SU-DHL-6 (cell line): Measurements from ENCODE around the gene PTGES2.

ENCODE experiments used
- H2AFZ ChIP-seq: fragments of 200-600 bp; sonication (generic); 2 replicates; pipeline ENCODE4 v1.6.1; 2014; ENCODE audit warnings: low read depth, mild to moderate bottlenecking, moderate library complexity, mixed read lengths, antibody characterized with exemption, low read length; ENCODE audit not compliant: severe bottlenecking
- H3F3A ChIP-seq: fragments of 200-600 bp; shearing (Covaris generic); 2 replicates; pipeline ENCODE4 v1.6.0; 2016; ENCODE audit warnings: antibody characterized with exemption, mild to moderate bottlenecking; ENCODE audit not compliant: insufficient read depth
- H3K27ac ChIP-seq: fragments of 200-600 bp; sonication (generic); 2 replicates; pipeline ENCODE4 v1.5.1; 2016; ENCODE audit warnings: low read depth, mild to moderate bottlenecking, low read length, moderate library complexity, mixed read lengths
- H3K27me3 ChIP-seq: fragments of 200-600 bp; sonication (generic), shearing (Covaris generic); 2 replicates; pipeline ENCODE4 v1.6.0; 2014; ENCODE audit warnings: mild to moderate bottlenecking, low read length
- H3K36me3 ChIP-seq: fragments of 200-600 bp; sonication (generic); 2 replicates; pipeline ENCODE4 v1.6.1; 2014; ENCODE audit warnings: mild to moderate bottlenecking, low read length, mixed read lengths
- H3K4me2 ChIP-seq: fragments of 300-600, 200-600 bp; shearing (Covaris generic), sonication (generic); 2 replicates; pipeline ENCODE4 v1.6.0; 2014; ENCODE audit warnings: low read length, low read depth, mild to moderate bottlenecking; ENCODE audit not compliant: poor library complexity, severe bottlenecking
- H3K4me3 ChIP-seq: fragments of 200-600 bp; sonication (generic); 2 replicates; pipeline ENCODE4 v1.5.1; 2014; ENCODE audit warnings: antibody characterized with exemption, low read length, mild to moderate bottlenecking, mixed read lengths; ENCODE audit not compliant: insufficient read depth, poor library complexity, severe bottlenecking
- H3K79me2 ChIP-seq: fragments of 200-600 bp; sonication (generic); 2 replicates; pipeline ENCODE4 v1.6.1; 2014; ENCODE audit warnings: mild to moderate bottlenecking, low read length, moderate library complexity; ENCODE audit not compliant: insufficient read depth
- H3K9ac ChIP-seq: fragments of 200-600 bp; sonication (generic); 2 replicates; pipeline ENCODE4 v1.7.0; 2014; ENCODE audit warnings: mild to moderate bottlenecking, low read length
- H3K9me2 ChIP-seq: fragments of 200-600 bp; sonication (generic); replicated peaks from 2 replicates; pipeline ENCODE4 v1.6.1; 2014; ENCODE audit warnings: low read length; ENCODE audit not compliant: insufficient read depth
- H3K9me3 ChIP-seq: fragments of 200-600 bp; sonication (generic); 2 replicates; pipeline ENCODE4 v1.6.1; 2014; ENCODE audit warnings: low read length, mixed read lengths; ENCODE audit not compliant: insufficient read depth
- H4K20me1 ChIP-seq: fragments of 200-600 bp; sonication (generic); 2 replicates; pipeline ENCODE4 v1.6.1; 2014; ENCODE audit warnings: low read depth, mild to moderate bottlenecking, antibody characterized with exemption, low read length, moderate library complexity, mixed read lengths
- CTCF ChIP-seq: fragments of 200-600 bp; sonication (generic); IDR thresholded peaks from one replicate; pipeline ENCODE4 v1.5.1; 2017; ENCODE audit warnings: antibody characterized with exemption, mild to moderate bottlenecking, low read length, moderate library complexity; ENCODE audit not compliant: insufficient read depth, poor library complexity, severe bottlenecking
- EZH2phosphoT487 ChIP-seq: fragments of 200-600 bp; sonication (generic), shearing (Covaris generic); conservative IDR thresholded peaks from 2 replicates; pipeline ENCODE4 v1.6.1; 2018; ENCODE audit warnings: mild to moderate bottlenecking, antibody characterized with exemption, low read length, moderate library complexity, mixed read lengths

PTGES2 gene

DNA sequence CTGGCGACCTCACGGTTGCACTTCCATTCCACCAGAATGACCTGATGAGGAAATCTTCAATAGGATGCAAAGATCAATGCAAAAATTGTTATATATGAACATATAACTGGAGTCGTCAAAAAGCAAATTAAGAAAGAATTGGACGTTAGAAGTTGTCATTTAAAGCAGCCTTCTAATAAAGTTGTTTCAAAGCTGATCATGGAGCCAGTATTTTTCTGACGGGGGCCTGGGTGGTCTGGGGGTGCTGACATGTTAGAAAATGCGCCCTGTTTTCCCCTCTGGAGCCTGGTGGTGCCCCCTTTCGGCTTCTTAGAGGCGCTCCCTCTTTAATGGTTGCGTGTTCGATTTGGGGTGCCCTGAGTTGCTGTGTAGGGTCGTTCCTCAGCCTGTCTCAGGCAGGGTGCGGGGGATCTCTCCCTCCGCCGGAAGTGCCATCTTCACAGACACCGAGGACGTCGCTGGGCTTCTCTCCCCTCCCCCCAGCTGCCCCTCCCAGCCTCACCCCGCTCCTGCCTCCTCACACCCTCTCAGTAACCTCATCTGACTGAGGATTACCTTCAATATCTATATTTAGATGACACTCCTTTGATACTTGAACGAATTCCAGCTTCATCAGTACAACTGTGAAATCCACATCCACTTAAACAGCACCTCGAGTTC is 18.3 kb downstream of the PTGES2 start:
- Histone ChIP-seq H3K36me3 (no peaks in the 10 kb centered on the region), H3K27me3 (no peaks in the 10 kb centered on the region), H2AFZ (no peak overlapping the region), H3K79me2 (no peaks in the 10 kb centered on the region), H3K4me3 (no peak overlapping the region), H4K20me1 (no peaks in the 10 kb centered on the region), H3F3A (0 out of 2 replicates have a peak, but pooled peaks cover 11% of the 10 kb centered on the region), H3K9me3 (no peaks in the 10 kb centered on the region), H3K9me2 (no peaks in the 10 kb centered on the region), H3K4me2 (no peak overlapping the region), H3K27ac (no peak overlapping the region), H3K9ac (no peak overlapping the region)
- TF ChIP-seq EZH2phosphoT487 (no peak), CTCF (no peak)

- H3F3A ChIP-seq, result 0 out of 2 replicates have a peak, but pooled peaks cover 11% of the 10 kb centered on the region
- no peaks in the 10 kb centered on the region for H3K79me2 ChIP-seq
- H3K9me3 ChIP-seq, result no peaks in the 10 kb centered on the region
- no peaks in the 10 kb centered on the region for H4K20me1 ChIP-seq
- H3K9ac ChIP-seq, result no peak overlapping the region
- no peaks in the 10 kb centered on the region for H3K9me2 ChIP-seq
- TF ChIP-seq CTCF, result no peak
- no peak for TF ChIP-seq EZH2phosphoT487
- H3K27ac ChIP-seq, result no peak overlapping the region
- no peak overlapping the region for H3K4me3 ChIP-seq
- no peak overlapping the region for H3K4me2 ChIP-seq
- H3K36me3 ChIP-seq, result no peaks in the 10 kb centered on the region
- H3K27me3 ChIP-seq, result no peaks in the 10 kb centered on the region
- H2AFZ ChIP-seq, result no peak overlapping the region
Measured at GRCh38 chr9:128108269-128109049, 19.1 kb downstream of the PTGES2 start.

DNA sequence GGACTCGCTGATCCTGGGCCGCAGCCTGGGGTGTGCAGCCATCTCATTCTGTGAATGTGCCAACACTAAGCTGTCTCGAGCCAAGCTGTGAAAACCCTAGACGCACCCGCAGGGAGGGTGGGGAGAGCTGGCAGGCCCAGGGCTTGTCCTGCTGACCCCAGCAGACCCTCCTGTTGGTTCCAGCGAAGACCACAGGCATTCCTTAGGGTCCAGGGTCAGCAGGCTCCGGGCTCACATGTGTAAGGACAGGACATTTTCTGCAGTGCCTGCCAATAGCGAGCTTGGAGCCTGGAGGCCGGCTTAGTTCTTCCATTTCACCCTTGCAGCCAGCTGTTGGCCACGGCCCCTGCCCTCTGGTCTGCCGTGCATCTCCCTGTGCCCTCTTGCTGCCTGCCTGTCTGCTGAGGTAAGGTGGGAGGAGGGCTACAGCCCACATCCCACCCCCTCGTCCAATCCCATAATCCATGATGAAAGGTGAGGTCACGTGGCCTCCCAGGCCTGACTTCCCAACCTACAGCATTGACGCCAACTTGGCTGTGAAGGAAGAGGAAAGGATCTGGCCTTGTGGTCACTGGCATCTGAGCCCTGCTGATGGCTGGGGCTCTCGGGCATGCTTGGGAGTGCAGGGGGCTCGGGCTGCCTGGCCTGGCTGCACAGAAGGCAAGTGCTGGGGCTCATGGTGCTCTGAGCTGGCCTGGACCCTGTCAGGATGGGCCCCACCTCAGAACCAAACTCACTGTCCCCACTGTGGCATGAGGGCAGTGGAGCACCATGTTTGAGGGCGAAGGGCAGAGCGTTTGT is 19.9 kb downstream of the PTGES2 start:
- no peaks in the 10 kb centered on the region for H3K79me2 ChIP-seq
- no peak overlapping the region for H3K9ac ChIP-seq
- no peaks in the 10 kb centered on the region for H3K36me3 ChIP-seq
- no peak overlapping the region for H3K4me2 ChIP-seq
- H2AFZ ChIP-seq, result no peak overlapping the region
- no peaks in the 10 kb centered on the region for H4K20me1 ChIP-seq
- H3K27me3 ChIP-seq, result no peaks in the 10 kb centered on the region
- no peak overlapping the region for H3K4me3 ChIP-seq
- no peak overlapping the region for H3K27ac ChIP-seq
- no peaks in the 10 kb centered on the region for H3K9me2 ChIP-seq
- 0 out of 2 replicates have a peak, but pooled peaks cover 11% of the 10 kb centered on the region for H3F3A ChIP-seq
- H3K9me3 ChIP-seq, result no peaks in the 10 kb centered on the region
- TF ChIP-seq CTCF, result no peak
- TF ChIP-seq EZH2phosphoT487, result no peak
